Measurements from ENCODE around the gene ALKAL2.

Gene ALKAL2

DNA sequence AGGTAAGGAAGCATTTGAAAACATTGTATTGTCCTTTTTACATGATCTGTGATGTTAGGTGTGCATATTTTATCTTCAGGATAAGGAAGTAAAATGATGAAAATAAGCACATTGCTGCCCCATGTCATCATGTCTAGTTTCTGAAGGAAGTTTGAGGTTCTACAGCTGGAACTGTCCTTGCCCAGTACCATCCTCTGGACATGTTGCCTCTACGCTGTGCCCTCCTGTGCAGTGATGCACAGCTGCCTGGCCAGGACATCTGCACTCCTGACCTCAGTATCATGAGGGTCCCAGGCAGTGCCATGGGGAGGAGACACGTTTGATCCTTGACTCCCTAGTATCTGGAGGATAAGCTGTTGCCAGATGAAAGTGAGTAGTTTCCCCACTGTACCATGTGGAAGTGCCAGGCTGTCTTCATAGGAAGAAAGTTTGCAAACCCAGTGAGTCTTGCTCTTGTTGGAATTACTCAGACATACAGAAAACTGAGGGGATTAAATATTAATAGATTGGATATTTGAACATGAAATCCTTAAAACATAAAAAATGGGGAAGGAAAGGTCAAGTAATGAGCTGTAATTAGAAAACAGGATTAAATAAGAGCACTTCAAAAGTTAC is 9.5 kb downstream of the ALKAL2 start:
- H3K27ac ChIP-seq, result no peak overlapping the region
- TF ChIP-seq, protein P1, sequence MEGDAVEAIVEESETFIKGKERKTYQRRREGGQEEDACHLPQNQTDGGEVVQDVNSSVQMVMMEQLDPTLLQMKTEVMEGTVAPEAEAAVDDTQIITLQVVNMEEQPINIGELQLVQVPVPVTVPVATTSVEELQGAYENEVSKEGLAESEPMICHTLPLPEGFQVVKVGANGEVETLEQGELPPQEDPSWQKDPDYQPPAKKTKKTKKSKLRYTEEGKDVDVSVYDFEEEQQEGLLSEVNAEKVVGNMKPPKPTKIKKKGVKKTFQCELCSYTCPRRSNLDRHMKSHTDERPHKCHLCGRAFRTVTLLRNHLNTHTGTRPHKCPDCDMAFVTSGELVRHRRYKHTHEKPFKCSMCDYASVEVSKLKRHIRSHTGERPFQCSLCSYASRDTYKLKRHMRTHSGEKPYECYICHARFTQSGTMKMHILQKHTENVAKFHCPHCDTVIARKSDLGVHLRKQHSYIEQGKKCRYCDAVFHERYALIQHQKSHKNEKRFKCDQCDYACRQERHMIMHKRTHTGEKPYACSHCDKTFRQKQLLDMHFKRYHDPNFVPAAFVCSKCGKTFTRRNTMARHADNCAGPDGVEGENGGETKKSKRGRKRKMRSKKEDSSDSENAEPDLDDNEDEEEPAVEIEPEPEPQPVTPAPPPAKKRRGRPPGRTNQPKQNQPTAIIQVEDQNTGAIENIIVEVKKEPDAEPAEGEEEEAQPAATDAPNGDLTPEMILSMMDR (conservative IDR thresholded peaks at IDR 0.05), result no peak

- TF ChIP-seq, protein P1 (conservative IDR thresholded peaks at IDR 0.05), result no peak
- H3K27ac ChIP-seq, result no peak overlapping the region
These were observed 12.4 kb downstream of the ALKAL2 start for GRCh38 chr2:275466-275865.

DNA sequence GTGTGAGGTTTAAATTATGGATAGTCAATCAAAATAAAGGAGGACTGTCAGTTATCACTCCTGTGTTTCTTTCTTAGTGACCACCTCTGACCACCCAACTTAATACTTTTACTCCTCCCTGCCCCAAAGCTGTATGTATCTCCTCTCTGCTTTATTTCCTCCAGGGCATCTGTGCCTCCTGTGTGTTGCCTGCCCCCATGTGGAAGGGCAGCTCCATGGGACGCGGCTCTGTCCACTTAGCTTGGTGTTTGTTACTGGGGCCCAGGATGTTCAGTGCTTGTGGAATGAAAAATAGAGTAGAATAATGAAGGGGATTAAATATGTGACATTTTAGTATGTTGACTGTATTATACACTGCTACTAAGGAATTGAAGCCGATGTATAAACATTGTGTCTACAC is 13.4 kb downstream of the ALKAL2 start:
- H3K27ac ChIP-seq, result no peak overlapping the region
- TF ChIP-seq, protein P1 (conservative IDR thresholded peaks at IDR 0.05), result peak; percentile 25; the same call in 1 of the 2 replicates

GRCh38 chr2:273333-273732 is 14.6 kb downstream of the ALKAL2 start:
- H3K27ac ChIP-seq, result no peak overlapping the region
- TF ChIP-seq, protein P1 (conservative IDR thresholded peaks at IDR 0.05), result no peak

- TF ChIP-seq, protein P1 (conservative IDR thresholded peaks at IDR 0.05), result no peak
These were observed 16.0 kb downstream of the ALKAL2 start for GRCh38 chr2:271917-272316.

DNA sequence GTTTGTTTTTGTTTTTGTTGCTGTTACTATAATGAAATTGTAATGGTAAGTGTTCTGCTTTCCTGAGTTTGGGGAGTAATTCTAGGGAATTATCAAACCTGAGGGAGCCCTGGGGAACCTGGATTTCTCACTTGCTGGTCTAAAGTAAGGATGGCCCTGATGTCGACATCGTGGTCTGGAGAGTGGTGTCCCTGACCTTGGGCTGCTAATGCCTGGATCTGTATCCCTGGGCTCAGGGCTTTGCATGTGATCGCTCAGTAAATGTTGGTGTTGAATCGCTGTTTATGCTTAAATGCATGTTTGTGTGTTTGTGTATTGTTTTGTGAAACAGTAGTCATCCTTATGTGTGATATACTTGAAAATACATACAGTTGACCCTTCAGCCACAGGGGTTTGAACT is 17.0 kb downstream of the ALKAL2 start:
- TF ChIP-seq, protein P1 (conservative IDR thresholded peaks at IDR 0.05), result no peak
- no peak overlapping the region for H3K27ac ChIP-seq

More at GRCh38 chr2:271917-272316, 16.0 kb downstream of the ALKAL2 start:
- no peak overlapping the region for H3K27ac ChIP-seq

DNA sequence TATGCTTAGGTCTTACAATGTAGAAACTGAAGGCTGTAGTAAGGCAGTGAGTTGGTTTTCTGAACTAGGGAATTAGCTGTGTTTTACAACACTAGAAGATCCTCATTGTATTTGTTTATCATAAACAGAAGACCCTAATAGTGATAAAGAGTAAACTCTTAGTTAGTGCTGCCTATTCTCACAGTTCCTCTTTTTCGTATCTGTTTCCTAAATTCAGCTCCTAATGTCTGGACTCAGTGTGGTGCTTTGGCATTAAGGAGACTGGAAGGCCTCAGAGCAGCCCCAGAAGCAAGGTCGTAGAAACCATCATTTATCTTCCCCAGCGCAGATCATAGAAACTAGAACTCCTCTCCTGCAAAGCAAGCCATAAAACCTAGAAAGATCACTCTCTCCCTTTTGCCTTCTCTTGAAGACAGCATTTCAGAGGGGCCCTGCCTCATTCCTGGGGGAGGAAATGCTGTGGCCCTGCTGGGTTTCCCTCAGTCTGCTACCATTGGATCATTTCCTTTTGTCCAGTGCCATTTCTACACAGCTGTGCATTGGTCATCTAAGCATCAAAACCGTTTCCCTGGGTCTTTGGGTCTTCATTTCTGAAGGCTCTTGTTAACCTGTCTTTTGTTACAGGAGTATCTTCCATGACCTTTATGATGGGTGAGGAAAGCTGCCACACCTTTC is 18.4 kb downstream of the ALKAL2 start:
- no peak overlapping the region for H3K27ac ChIP-seq
- TF ChIP-seq, protein P1 (conservative IDR thresholded peaks at IDR 0.05), result no peak
